HEK293 (cell line): ENCODE results near the gene FLT3LG.

ENCODE experiments used
- CTCF ChIA-PET: fragments of 350-600 bp; formaldehyde crosslinking; extraction: SDS; loops from one replicate; lab custom pipeline; 2021; ENCODE audit warnings: antibody characterized with exemption; lab: Yijun Ruan, JAX
- POLR2A ChIA-PET: fragments of 300-600 bp; formaldehyde crosslinking; extraction: SDS; loops from one replicate; lab custom pipeline; 2020; ENCODE audit warnings: antibody characterized with exemption, inconsistent platforms; lab: Yijun Ruan, JAX
- H3K27ac ChIP-seq: fragments of 200-500 bp; sonication (Bioruptor generic); 2 replicates; pipeline ENCODE4 v1.5.1; 2014; ENCODE audit warnings: low read depth, low read length, control low read depth, inconsistent platforms; ENCODE audit errors: extremely low read depth
- H3K36me3 ChIP-seq, 2 experiments: fragments of 200-500 bp in 1 of 2; sonication (Bioruptor generic) in 1 of 2; 1 replicate in 1 of 2; 2 replicates in 1 of 2; pipeline ENCODE4 v1.5.1; 2014 to 2017; ENCODE audit warnings: inconsistent platforms in 2 of 2, low read length in 2 of 2; ENCODE audit not compliant: control insufficient read depth in 2 of 2, insufficient read depth in 1 of 2
- H3K4me1 ChIP-seq: fragments of 200-500 bp; sonication (Bioruptor generic); 2 replicates; pipeline ENCODE4 v1.5.1; 2014; ENCODE audit warnings: mild to moderate bottlenecking, low read length, inconsistent platforms; ENCODE audit not compliant: control insufficient read depth, insufficient read depth
- H3K4me3 ChIP-seq: 2 replicates; pipeline ENCODE4 v1.5.1; 2011; ENCODE audit warnings: low read depth, mild to moderate bottlenecking, control low read depth, low read length, moderate library complexity
- H3K9me3 ChIP-seq: fragments of 200-500 bp; sonication (Bioruptor generic); 2 replicates; pipeline ENCODE4 v1.5.1; 2014; ENCODE audit warnings: low read depth, low read length, inconsistent platforms; ENCODE audit not compliant: control insufficient read depth, insufficient read depth
- GLIS2 ChIP-seq: fragments of 450-650 bp; formaldehyde crosslinking; IDR thresholded peaks from 2 replicates; pipeline ENCODE4 v1.5.1; 2016; ENCODE audit warnings: missing biosample characterization, missing genetic modification characterization
- HOXC10 ChIP-seq: sonication (generic); formaldehyde crosslinking; IDR thresholded peaks from 2 replicates; pipeline ENCODE4 v1.8.1; 2023; ENCODE audit warnings: mild to moderate bottlenecking, missing genetic modification reagents
- KLF1 ChIP-seq: fragments of 450-650 bp; formaldehyde crosslinking; IDR thresholded peaks from 2 replicates; pipeline ENCODE4 v1.5.1; 2016; ENCODE audit warnings: missing biosample characterization, missing genetic modification characterization
- KLF7 ChIP-seq: fragments of 450-650 bp; formaldehyde crosslinking; IDR thresholded peaks from 2 replicates; pipeline ENCODE4 v1.5.1; 2016; ENCODE audit warnings: missing biosample characterization, missing genetic modification characterization, borderline replicate concordance
- KLF8 ChIP-seq: fragments of 450-650 bp; formaldehyde crosslinking; IDR thresholded peaks from 2 replicates; pipeline ENCODE4 v1.5.1; 2016; ENCODE audit warnings: missing biosample characterization, missing genetic modification characterization
- PRDM1 ChIP-seq: fragments of 450-650 bp; formaldehyde crosslinking; IDR thresholded peaks from 2 replicates; pipeline ENCODE4; 2016; ENCODE audit warnings: missing biosample characterization, missing genetic modification characterization
- SCRT1 ChIP-seq: fragments of 450-650 bp; formaldehyde crosslinking; IDR thresholded peaks from 2 replicates; pipeline ENCODE4 v1.5.1; 2016; ENCODE audit warnings: missing biosample characterization, missing genetic modification characterization, borderline replicate concordance
- SCRT2 ChIP-seq: fragments of 450-650 bp; formaldehyde crosslinking; IDR thresholded peaks from 2 replicates; pipeline ENCODE4 v1.5.1; 2016; ENCODE audit warnings: missing biosample characterization, missing genetic modification characterization
- ZBTB17 ChIP-seq: fragments of 450-650 bp; formaldehyde crosslinking; IDR thresholded peaks from 2 replicates; pipeline ENCODE4 v1.5.1; 2016; ENCODE audit warnings: missing biosample characterization, missing genetic modification characterization
- ZBTB20 ChIP-seq: fragments of 450-650 bp; formaldehyde crosslinking; IDR thresholded peaks from 2 replicates; pipeline ENCODE4 v1.5.1; 2016; ENCODE audit warnings: missing biosample characterization, missing genetic modification characterization
- ZBTB48 ChIP-seq: fragments of 450-650 bp; formaldehyde crosslinking; IDR thresholded peaks from 2 replicates; pipeline ENCODE4 v1.5.1; 2016; ENCODE audit warnings: missing biosample characterization, missing genetic modification characterization
- ZBTB7A ChIP-seq: fragments of 450-650 bp; formaldehyde crosslinking; IDR thresholded peaks from 2 replicates; pipeline ENCODE4 v1.5.1; 2016; ENCODE audit warnings: low read depth, missing biosample characterization, missing genetic modification characterization
- ZFHX2 ChIP-seq: fragments of 450-650 bp; formaldehyde crosslinking; conservative IDR thresholded peaks from 2 replicates; pipeline ENCODE4 v1.5.1; 2016; ENCODE audit warnings: missing biosample characterization, missing genetic modification characterization
- ZIC2 ChIP-seq: fragments of 450-650 bp; formaldehyde crosslinking; IDR thresholded peaks from 2 replicates; pipeline ENCODE4 v1.5.1; 2016; ENCODE audit warnings: missing biosample characterization, missing genetic modification characterization
- ZNF112 ChIP-seq: fragments of 450-650 bp; formaldehyde crosslinking; IDR thresholded peaks from 2 replicates; pipeline ENCODE4 v1.5.0; 2017; ENCODE audit warnings: missing biosample characterization, missing genetic modification characterization
- ZNF2 ChIP-seq: fragments of 450-650 bp; formaldehyde crosslinking; IDR thresholded peaks from 2 replicates; pipeline ENCODE4 v1.5.1; 2016; ENCODE audit warnings: missing biosample characterization, missing genetic modification characterization
- ZNF311 ChIP-seq: fragments of 450-650 bp; formaldehyde crosslinking; IDR thresholded peaks from 2 replicates; pipeline ENCODE4 v1.5.1; 2017; ENCODE audit warnings: missing biosample characterization, missing genetic modification characterization, borderline replicate concordance
- ZNF366 ChIP-seq: fragments of 450-650 bp; formaldehyde crosslinking; conservative IDR thresholded peaks from 2 replicates; pipeline ENCODE4 v1.5.1; 2016; ENCODE audit warnings: missing biosample characterization, missing genetic modification characterization
- ZNF404 ChIP-seq: fragments of 450-650 bp; formaldehyde crosslinking; IDR thresholded peaks from 2 replicates; pipeline ENCODE4 v1.5.1; 2017; ENCODE audit warnings: missing biosample characterization, missing genetic modification characterization
- ZNF433 ChIP-seq: fragments of 450-650 bp; formaldehyde crosslinking; IDR thresholded peaks from 2 replicates; pipeline ENCODE4 v1.5.1; 2016; ENCODE audit warnings: missing biosample characterization, missing genetic modification characterization, low read depth
- ZNF48 ChIP-seq: fragments of 450-650 bp; formaldehyde crosslinking; IDR thresholded peaks from 2 replicates; pipeline ENCODE4 v1.5.1; 2016; ENCODE audit warnings: missing biosample characterization, missing genetic modification characterization
- ZNF626 ChIP-seq: fragments of 450-650 bp; sonication (Bioruptor Pico); formaldehyde crosslinking; IDR thresholded peaks from 2 replicates; pipeline ENCODE4 v1.5.1; 2018; ENCODE audit warnings: missing biosample characterization, missing genetic modification characterization, inconsistent platforms
- ZNF76 ChIP-seq: fragments of 450-650 bp; formaldehyde crosslinking; IDR thresholded peaks from 2 replicates; pipeline ENCODE4; 2016; ENCODE audit warnings: low read depth, missing biosample characterization, missing genetic modification characterization, borderline replicate concordance
- TF ChIP-seq, protein P1 (sequence below): fragments of 450-650 bp; formaldehyde crosslinking; IDR thresholded peaks from 2 replicates; pipeline ENCODE4 v1.5.1; 2017; ENCODE audit warnings: missing biosample characterization, missing genetic modification characterization
- TF ChIP-seq, protein P2 (sequence below): fragments of 450-650 bp; formaldehyde crosslinking; IDR thresholded peaks from 2 replicates; pipeline ENCODE4 v1.5.1; 2016; ENCODE audit warnings: missing biosample characterization, missing genetic modification characterization
- TF ChIP-seq, protein P3 (sequence below): fragments of 450-650 bp; formaldehyde crosslinking; IDR thresholded peaks from 2 replicates; pipeline ENCODE4 v1.5.1; 2017; ENCODE audit warnings: missing biosample characterization, mild to moderate bottlenecking, missing genetic modification characterization, moderate library complexity

The FLT3LG gene

DNA sequence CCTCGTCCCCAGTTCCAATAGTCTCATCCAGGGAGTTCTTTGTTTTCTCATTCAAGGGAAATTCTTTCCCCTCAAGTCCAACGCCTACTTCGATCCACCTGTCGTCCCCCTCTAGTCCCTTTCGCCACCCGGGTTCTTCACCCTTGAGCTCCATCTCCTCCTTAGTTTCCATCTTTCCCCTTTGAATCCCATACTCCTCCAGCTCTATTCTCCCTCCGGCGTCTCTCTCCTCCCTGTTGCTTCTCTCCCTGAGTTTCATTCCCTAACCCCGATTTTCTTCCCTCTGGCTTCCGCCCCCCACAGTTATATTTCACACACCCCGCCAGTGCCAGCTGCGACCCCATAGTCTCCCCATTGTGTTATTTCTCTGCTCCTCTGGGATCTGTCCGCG, 32.1 kb upstream of the FLT3LG start:
- Histone ChIP-seq H3K4me3 (no peak overlapping the region), H3K4me1 (peaks cover 7% of the 10 kb centered on the region), H3K27ac (no peak overlapping the region), H3K9me3 (no peaks in the 10 kb centered on the region), H3K36me3 (peaks cover 0 to 7% of the 10 kb centered on the region in 2 experiments; a peak in 2 of 3 replicates)
- no peak for TF ChIP-seq ZNF626 (tag by site-specific recombination)
- TF ChIP-seq ZNF112 (tag by site-specific recombination), result no peak
- TF ChIP-seq PRDM1, result 0 out of 2 replicates have a peak, but pooled peaks have one; percentile 67
- peak; percentile 33; the same call in 1 of the 2 replicates for TF ChIP-seq ZIC2 (tag by site-specific recombination)
- 0 out of 2 replicates have a peak, but pooled peaks have one; percentile 8 for TF ChIP-seq KLF8 (tag by site-specific recombination)
- peak; percentile 92 for TF ChIP-seq ZNF366 (tag by site-specific recombination)
- no peak for TF ChIP-seq ZBTB7A
- peak; percentile 54; the same call in 1 of the 2 replicates for TF ChIP-seq ZNF311 (tag by site-specific recombination)
- TF ChIP-seq, protein P1, sequence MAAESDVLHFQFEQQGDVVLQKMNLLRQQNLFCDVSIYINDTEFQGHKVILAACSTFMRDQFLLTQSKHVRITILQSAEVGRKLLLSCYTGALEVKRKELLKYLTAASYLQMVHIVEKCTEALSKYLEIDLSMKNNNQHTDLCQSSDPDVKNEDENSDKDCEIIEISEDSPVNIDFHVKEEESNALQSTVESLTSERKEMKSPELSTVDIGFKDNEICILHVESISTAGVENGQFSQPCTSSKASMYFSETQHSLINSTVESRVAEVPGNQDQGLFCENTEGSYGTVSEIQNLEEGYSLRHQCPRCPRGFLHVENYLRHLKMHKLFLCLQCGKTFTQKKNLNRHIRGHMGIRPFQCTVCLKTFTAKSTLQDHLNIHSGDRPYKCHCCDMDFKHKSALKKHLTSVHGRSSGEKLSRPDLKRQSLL (tag by site-specific recombination), result peak; percentile 86; the same call in 1 of the 2 replicates
- TF ChIP-seq ZBTB48 (tag by site-specific recombination), result no peak
- TF ChIP-seq, protein P2, sequence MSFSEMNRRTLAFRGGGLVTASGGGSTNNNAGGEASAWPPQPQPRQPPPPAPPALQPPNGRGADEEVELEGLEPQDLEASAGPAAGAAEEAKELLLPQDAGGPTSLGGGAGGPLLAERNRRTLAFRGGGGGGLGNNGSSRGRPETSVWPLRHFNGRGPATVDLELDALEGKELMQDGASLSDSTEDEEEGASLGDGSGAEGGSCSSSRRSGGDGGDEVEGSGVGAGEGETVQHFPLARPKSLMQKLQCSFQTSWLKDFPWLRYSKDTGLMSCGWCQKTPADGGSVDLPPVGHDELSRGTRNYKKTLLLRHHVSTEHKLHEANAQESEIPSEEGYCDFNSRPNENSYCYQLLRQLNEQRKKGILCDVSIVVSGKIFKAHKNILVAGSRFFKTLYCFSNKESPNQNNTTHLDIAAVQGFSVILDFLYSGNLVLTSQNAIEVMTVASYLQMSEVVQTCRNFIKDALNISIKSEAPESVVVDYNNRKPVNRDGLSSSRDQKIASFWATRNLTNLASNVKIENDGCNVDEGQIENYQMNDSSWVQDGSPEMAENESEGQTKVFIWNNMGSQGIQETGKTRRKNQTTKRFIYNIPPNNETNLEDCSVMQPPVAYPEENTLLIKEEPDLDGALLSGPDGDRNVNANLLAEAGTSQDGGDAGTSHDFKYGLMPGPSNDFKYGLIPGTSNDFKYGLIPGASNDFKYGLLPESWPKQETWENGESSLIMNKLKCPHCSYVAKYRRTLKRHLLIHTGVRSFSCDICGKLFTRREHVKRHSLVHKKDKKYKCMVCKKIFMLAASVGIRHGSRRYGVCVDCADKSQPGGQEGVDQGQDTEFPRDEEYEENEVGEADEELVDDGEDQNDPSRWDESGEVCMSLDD (tag by site-specific recombination), result 0 out of 2 replicates have a peak, but pooled peaks have one; percentile 35
- TF ChIP-seq GLIS2 (tag by site-specific recombination), result peak; percentile 28; the same call in 1 of the 2 replicates
- 0 out of 2 replicates have a peak, but pooled peaks have one; percentile 4 for TF ChIP-seq KLF1 (tag by site-specific recombination)
- TF ChIP-seq ZNF404 (tag by site-specific recombination), result no peak
- peak; percentile 88 for TF ChIP-seq SCRT2
- TF ChIP-seq ZNF2 (tag by site-specific recombination), result no peak
- TF ChIP-seq KLF7 (tag by site-specific recombination), result 0 out of 2 replicates have a peak, but pooled peaks have one; percentile 4
- TF ChIP-seq ZNF48 (tag by site-specific recombination), result no peak
- no peak for TF ChIP-seq HOXC10 (CRISPR knock-in tag)
- 0 out of 2 replicates have a peak, but pooled peaks have one; percentile 26 for TF ChIP-seq ZFHX2 (tag by site-specific recombination)
- peak; percentile 89 for TF ChIP-seq ZBTB17 (tag by site-specific recombination)
- TF ChIP-seq, protein P3, sequence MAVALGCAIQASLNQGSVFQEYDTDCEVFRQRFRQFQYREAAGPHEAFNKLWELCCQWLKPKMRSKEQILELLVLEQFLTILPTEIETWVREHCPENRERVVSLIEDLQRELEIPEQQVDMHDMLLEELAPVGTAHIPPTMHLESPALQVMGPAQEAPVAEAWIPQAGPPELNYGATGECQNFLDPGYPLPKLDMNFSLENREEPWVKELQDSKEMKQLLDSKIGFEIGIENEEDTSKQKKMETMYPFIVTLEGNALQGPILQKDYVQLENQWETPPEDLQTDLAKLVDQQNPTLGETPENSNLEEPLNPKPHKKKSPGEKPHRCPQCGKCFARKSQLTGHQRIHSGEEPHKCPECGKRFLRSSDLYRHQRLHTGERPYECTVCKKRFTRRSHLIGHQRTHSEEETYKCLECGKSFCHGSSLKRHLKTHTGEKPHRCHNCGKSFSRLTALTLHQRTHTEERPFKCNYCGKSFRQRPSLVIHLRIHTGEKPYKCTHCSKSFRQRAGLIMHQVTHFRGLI (tag by site-specific recombination), result no peak
- TF ChIP-seq SCRT1, result peak; percentile 78
- TF ChIP-seq ZBTB20 (tag by site-specific recombination), result peak; percentile 78
- TF ChIP-seq ZNF433, result no peak
- TF ChIP-seq ZNF76 (tag by site-specific recombination), result peak; percentile 20; the same call in 1 of the 2 replicates
- ChIA-PET POLR2A (interaction anchor here (0.7 to 2.3 kb wide), 6 partner anchors 10 to 58 kb away, joined by 3 to 28 read pairs (median 3); partner anchors contain the start of genes ALDH16A1 and PIH1D1), CTCF (interaction anchor here (0.8 to 2.3 kb wide), 7 partner anchors 10 to 239 kb away, joined by 3 to 59 read pairs (median 6); partner anchors contain the start of genes GFY and PIH1D1)
